GM18951 (cell line): ENCODE results near the gene ITGB8.

ENCODE experiments used
- POLR2A ChIP-seq: IDR thresholded peaks from 4 replicates; pipeline ENCODE4 v1.6.1; 2011; ENCODE audit warnings: mild to moderate bottlenecking; ENCODE audit not compliant: insufficient read length, insufficient read depth; ENCODE audit errors: extremely low read depth
- in situ Hi-C: fragments of 300-500 bp; cut with MboI; formaldehyde crosslinking; loops from one replicate; pipeline ENCODE4 v1.12.0; 2022; ENCODE audit warnings: low sequenced_read_pairs, mixed read lengths, inconsistent platforms; ENCODE audit not compliant: unreplicated experiment

ITGB8 gene

GRCh38 chr7:20313626-20314025 is 17.1 kb upstream of the ITGB8 start:
- TF ChIP-seq POLR2A = no peak
- in situ Hi-C loops = no loop called here

GRCh38 chr7:20314198-20314597 is 16.5 kb upstream of the ITGB8 start:
- in situ Hi-C loops = no loop called here
- no peak for TF ChIP-seq POLR2A

- no peak for TF ChIP-seq POLR2A
- in situ Hi-C loops = no loop called here
These were observed 14.0 kb upstream of the ITGB8 start for GRCh38 chr7:20316706-20317105.

GRCh38 chr7:20317413-20317812 is 13.3 kb upstream of the ITGB8 start:
- no peak for TF ChIP-seq POLR2A
- in situ Hi-C loops = no loop called here

GRCh38 chr7:20318933-20319332 is 11.8 kb upstream of the ITGB8 start:
- TF ChIP-seq POLR2A = no peak

GRCh38 chr7:20320322-20320721 is 10.4 kb upstream of the ITGB8 start:
- in situ Hi-C loops = no loop called here
- no peak for TF ChIP-seq POLR2A

More at GRCh38 chr7:20318933-20319332, 11.8 kb upstream of the ITGB8 start:
- in situ Hi-C loops = no loop called here

GRCh38 chr7:20320786-20321185 is 9.9 kb upstream of the ITGB8 start:
- in situ Hi-C loops = no loop called here
- no peak for TF ChIP-seq POLR2A

- in situ Hi-C loops = no loop called here
- no peak for TF ChIP-seq POLR2A
These were observed 7.1 kb upstream of the ITGB8 start for GRCh38 chr7:20323595-20323994.

GRCh38 chr7:20326342-20326741 is 4.4 kb upstream of the ITGB8 start:
- in situ Hi-C loops = loop anchor here (25.0 kb wide), 1 partner anchor 261 kb away; no protein-coding TSS in a partner anchor

GRCh38 chr7:20327055-20327454 is 3.6 kb upstream of the ITGB8 start:
- in situ Hi-C loops = loop anchor here (25.0 kb wide), 1 partner anchor 260 kb away; no protein-coding TSS in a partner anchor
- TF ChIP-seq POLR2A = no peak

More at GRCh38 chr7:20326342-20326741, 4.4 kb upstream of the ITGB8 start:
- TF ChIP-seq POLR2A = no peak

GRCh38 chr7:20328027-20328426 is 2.7 kb upstream of the ITGB8 start:
- in situ Hi-C loops = loop anchor here (25.0 kb wide), 1 partner anchor 259 kb away; no protein-coding TSS in a partner anchor
- no peak for TF ChIP-seq POLR2A

- in situ Hi-C loops = loop anchor here (25.0 kb wide), 1 partner anchor 259 kb away; no protein-coding TSS in a partner anchor
- TF ChIP-seq POLR2A = no peak
These were observed 2.0 kb upstream of the ITGB8 start for GRCh38 chr7:20328692-20329091.

GRCh38 chr7:20329389-20330238 is 1.1 kb upstream of the ITGB8 start:
- in situ Hi-C loops = loop anchor here (25.0 kb wide), 1 partner anchor 258 kb away; no protein-coding TSS in a partner anchor
- TF ChIP-seq POLR2A = peak; percentile 73
